ENCODE results near the gene SPEM1. TPM values are rescaled to one million over a fixed set of nuclear protein-coding genes. Genes with fewer than 3 reads are reported as not detected.

The SPEM1 gene
- polyA plus RNA-seq, 1 donor (not counting 4 experiments of a cell fraction or from before 2014, with no cell fraction given) = not detected

DNA sequence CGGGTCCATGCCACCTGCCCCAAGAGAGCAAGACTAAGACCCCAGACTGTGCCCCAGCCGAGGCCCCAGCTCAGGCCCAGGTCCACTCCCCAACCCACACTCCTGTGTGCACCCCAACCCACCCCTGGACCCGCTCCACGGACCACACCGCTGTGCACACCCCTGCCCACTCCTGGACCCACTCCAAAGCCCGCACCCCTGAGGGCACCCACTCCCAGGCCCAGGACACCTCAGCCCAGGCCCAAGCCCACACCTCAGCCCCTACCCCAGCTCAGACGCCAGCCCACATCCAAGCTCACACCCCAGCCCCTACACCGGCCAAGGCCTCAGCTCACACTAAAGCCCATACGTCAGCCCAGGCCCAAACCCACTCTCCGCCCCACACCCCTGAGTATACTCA lies 9.6 kb downstream of the SPEM1 start:
- no peaks in the 10 kb centered on the region for H3K4me1 ChIP-seq (ENCODE audit: control insufficient read depth, extremely low read depth, insufficient read depth, low read length)
- H3K4me2 ChIP-seq (ENCODE audit: control insufficient read depth, extremely low read depth, insufficient read depth, low read depth, low read length) = no peak overlapping the region
- FAIRE-seq (no peak), DNase-seq (ENCODE audit: low read depth, low spot score) (no peak)
- H3K36me3 ChIP-seq (ENCODE audit: control insufficient read depth in 2 of 2, extremely low read depth in 1 of 2, insufficient read depth in 2 of 2, low read length in 2 of 2) = no peaks in the 10 kb centered on the region
- H3K4me3 ChIP-seq (ENCODE audit: control insufficient read depth in 2 of 3, extremely low read depth in 1 of 3, insufficient read depth in 2 of 3, low read depth in 1 of 3, low read length in 3 of 3) = no peak overlapping the region
- no peaks in the 10 kb centered on the region for H3K27me3 ChIP-seq (ENCODE audit: control insufficient read depth, extremely low read depth, insufficient read depth, low read length)
- TF ChIP-seq EZH2 (IDR thresholded peaks at IDR 0.05; ENCODE audit: low read length) = no peak
- TF ChIP-seq, protein P1, sequence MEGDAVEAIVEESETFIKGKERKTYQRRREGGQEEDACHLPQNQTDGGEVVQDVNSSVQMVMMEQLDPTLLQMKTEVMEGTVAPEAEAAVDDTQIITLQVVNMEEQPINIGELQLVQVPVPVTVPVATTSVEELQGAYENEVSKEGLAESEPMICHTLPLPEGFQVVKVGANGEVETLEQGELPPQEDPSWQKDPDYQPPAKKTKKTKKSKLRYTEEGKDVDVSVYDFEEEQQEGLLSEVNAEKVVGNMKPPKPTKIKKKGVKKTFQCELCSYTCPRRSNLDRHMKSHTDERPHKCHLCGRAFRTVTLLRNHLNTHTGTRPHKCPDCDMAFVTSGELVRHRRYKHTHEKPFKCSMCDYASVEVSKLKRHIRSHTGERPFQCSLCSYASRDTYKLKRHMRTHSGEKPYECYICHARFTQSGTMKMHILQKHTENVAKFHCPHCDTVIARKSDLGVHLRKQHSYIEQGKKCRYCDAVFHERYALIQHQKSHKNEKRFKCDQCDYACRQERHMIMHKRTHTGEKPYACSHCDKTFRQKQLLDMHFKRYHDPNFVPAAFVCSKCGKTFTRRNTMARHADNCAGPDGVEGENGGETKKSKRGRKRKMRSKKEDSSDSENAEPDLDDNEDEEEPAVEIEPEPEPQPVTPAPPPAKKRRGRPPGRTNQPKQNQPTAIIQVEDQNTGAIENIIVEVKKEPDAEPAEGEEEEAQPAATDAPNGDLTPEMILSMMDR (optimal IDR thresholded peaks at IDR 0.05 in 1 of 3, IDR thresholded peaks at IDR 0.05 in 1 of 3, conservative IDR thresholded peaks at IDR 0.05 in 1 of 3; ENCODE audit: extremely low read depth in 1 of 3, insufficient read depth in 2 of 3, low read length in 3 of 3) = no peak
- H3K79me2 ChIP-seq (ENCODE audit: control insufficient read depth, insufficient read depth, low read length) = no peaks in the 10 kb centered on the region
- dilution Hi-C loops (cut with MboI; ENCODE audit: extremely low pct_ligation_motif_present, low sequenced_read_pairs) = no loop called here
- no peaks in the 10 kb centered on the region for H4K20me1 ChIP-seq (ENCODE audit: control insufficient read depth, extremely low read depth, insufficient read depth, low read length)
- no peak overlapping the region for H2AFZ ChIP-seq (ENCODE audit: control insufficient read depth, low read length)
- H3K9me1 ChIP-seq (ENCODE audit: control insufficient read depth, extremely low read depth, insufficient read depth, low read length) = no peaks in the 10 kb centered on the region
- H3K27ac ChIP-seq (ENCODE audit: control insufficient read depth, insufficient read depth, low read length) = no peak overlapping the region
- H3K9me3 ChIP-seq (ENCODE audit: control insufficient read depth, low read depth, low read length) = no peaks in the 10 kb centered on the region
- no peak overlapping the region for H3K9ac ChIP-seq (ENCODE audit: control insufficient read depth, extremely low read depth, insufficient read depth, low read length)

DNA sequence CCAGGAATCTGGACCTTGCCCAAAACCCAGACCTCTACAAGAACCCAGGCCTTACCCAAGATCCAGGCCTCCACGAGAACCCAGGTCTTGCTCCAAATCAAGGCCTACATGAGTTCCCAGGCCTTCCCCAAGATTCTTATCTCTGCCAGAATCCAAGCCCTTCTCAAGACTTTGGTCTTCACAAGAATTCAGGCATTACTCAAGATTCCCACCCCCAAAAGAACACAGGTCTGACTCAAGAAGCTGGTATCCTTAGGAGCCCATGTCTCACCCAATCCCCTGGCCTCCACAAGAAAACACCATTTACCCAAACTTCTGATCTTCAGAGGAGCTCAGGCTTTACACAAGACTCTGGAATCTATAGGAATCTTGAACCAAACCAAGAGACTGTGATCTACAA lies 11.1 kb downstream of the SPEM1 start:
- DNase-seq (ENCODE audit: low read depth, low spot score) = no peak
- dilution Hi-C loops (cut with MboI; ENCODE audit: extremely low pct_ligation_motif_present, low sequenced_read_pairs) = no loop called here
- Histone ChIP-seq H3K79me2 (ENCODE audit: control insufficient read depth, insufficient read depth, low read length) (peaks cover 1% of the 10 kb centered on the region), H3K27me3 (ENCODE audit: control insufficient read depth, extremely low read depth, insufficient read depth, low read length) (no peaks in the 10 kb centered on the region), H4K20me1 (ENCODE audit: control insufficient read depth, extremely low read depth, insufficient read depth, low read length) (no peaks in the 10 kb centered on the region), H2AFZ (ENCODE audit: control insufficient read depth, low read length) (no peak overlapping the region), H3K9ac (ENCODE audit: control insufficient read depth, extremely low read depth, insufficient read depth, low read length) (no peak overlapping the region), H3K4me3 (ENCODE audit: control insufficient read depth in 2 of 3, extremely low read depth in 1 of 3, insufficient read depth in 2 of 3, low read depth in 1 of 3, low read length in 3 of 3) (no peak overlapping the region), H3K9me1 (ENCODE audit: control insufficient read depth, extremely low read depth, insufficient read depth, low read length) (no peaks in the 10 kb centered on the region), H3K4me1 (ENCODE audit: control insufficient read depth, extremely low read depth, insufficient read depth, low read length) (peaks cover 8% of the 10 kb centered on the region), H3K36me3 (ENCODE audit: control insufficient read depth in 2 of 2, extremely low read depth in 1 of 2, insufficient read depth in 2 of 2, low read length in 2 of 2) (no peaks in the 10 kb centered on the region), H3K27ac (ENCODE audit: control insufficient read depth, insufficient read depth, low read length) (no peak overlapping the region), H3K4me2 (ENCODE audit: control insufficient read depth, extremely low read depth, insufficient read depth, low read depth, low read length) (no peak overlapping the region), H3K9me3 (ENCODE audit: control insufficient read depth, low read depth, low read length) (no peaks in the 10 kb centered on the region)
- no peak for FAIRE-seq
- TF ChIP-seq EZH2 (IDR thresholded peaks at IDR 0.05; ENCODE audit: low read length) = no peak
- TF ChIP-seq, protein P1 (optimal IDR thresholded peaks at IDR 0.05 in 1 of 3, IDR thresholded peaks at IDR 0.05 in 1 of 3, conservative IDR thresholded peaks at IDR 0.05 in 1 of 3; ENCODE audit: extremely low read depth in 1 of 3, insufficient read depth in 2 of 3, low read length in 3 of 3) = no peak

Measured in keratinocyte (primary cell).